Hepatocyte (in vitro differentiated cells): ENCODE measurements around the gene MAP3K3.

ENCODE experiments used
- EZH2 ChIP-seq: fragments of 200-600 bp; sonication (generic); IDR thresholded peaks from 2 replicates; pipeline ENCODE4 v1.6.1; 2016; ENCODE audit warnings: antibody characterized with exemption, mild to moderate bottlenecking, borderline replicate concordance
- EZH2phosphoT487 ChIP-seq: fragments of 200-600 bp; sonication (generic); IDR thresholded peaks from one replicate; pipeline ENCODE4 v1.6.1; 2018; ENCODE audit warnings: antibody characterized with exemption, mild to moderate bottlenecking, low read depth, moderate library complexity; ENCODE audit not compliant: unreplicated experiment, severe bottlenecking
- TF ChIP-seq, protein P1 (sequence below): fragments of 200-600 bp; sonication (generic); IDR thresholded peaks from 2 replicates; pipeline ENCODE4 v1.5.1; 2016; ENCODE audit warnings: antibody characterized with exemption, mild to moderate bottlenecking; ENCODE audit not compliant: poor library complexity

DNA sequence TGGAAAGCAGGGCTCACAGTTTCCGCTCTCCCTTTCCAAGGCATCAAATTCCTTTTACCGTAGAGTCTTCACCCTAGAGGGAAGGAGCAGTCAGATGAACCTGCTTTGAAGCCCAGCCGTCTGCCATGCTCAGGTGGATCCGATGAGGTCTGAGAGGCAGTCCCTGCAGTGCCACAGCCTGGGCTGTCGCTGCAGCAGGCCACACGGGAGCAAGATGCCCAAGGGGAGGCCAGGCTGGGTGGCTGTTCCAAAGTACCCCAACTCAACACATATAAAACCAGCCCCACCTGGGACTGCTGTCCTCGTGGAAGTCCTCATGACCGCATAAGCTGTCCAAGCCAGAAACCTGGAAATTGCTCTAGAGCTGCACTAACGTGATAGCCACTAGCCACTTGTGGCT is 82.6 kb downstream of the MAP3K3 start:
- TF ChIP-seq EZH2phosphoT487 (no peak), EZH2 (no peak)
- TF ChIP-seq, protein P1, sequence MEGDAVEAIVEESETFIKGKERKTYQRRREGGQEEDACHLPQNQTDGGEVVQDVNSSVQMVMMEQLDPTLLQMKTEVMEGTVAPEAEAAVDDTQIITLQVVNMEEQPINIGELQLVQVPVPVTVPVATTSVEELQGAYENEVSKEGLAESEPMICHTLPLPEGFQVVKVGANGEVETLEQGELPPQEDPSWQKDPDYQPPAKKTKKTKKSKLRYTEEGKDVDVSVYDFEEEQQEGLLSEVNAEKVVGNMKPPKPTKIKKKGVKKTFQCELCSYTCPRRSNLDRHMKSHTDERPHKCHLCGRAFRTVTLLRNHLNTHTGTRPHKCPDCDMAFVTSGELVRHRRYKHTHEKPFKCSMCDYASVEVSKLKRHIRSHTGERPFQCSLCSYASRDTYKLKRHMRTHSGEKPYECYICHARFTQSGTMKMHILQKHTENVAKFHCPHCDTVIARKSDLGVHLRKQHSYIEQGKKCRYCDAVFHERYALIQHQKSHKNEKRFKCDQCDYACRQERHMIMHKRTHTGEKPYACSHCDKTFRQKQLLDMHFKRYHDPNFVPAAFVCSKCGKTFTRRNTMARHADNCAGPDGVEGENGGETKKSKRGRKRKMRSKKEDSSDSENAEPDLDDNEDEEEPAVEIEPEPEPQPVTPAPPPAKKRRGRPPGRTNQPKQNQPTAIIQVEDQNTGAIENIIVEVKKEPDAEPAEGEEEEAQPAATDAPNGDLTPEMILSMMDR, result no peak
